Peyer's patch (tissue), 4 donors: ENCODE measurements around the gene DCLK2.

Experiments used
- CTCF ChIP-seq, 6 experiments: fragments of 450-650 bp in 4 of 6; fragments of 200-600 bp in 2 of 6; sonication (generic) in 1 of 6; IDR thresholded peaks; one replicate each; pipeline ENCODE4 v1.5.1; 2017 to 2019; ENCODE audit warnings: antibody characterized with exemption in 6 of 6, mild to moderate bottlenecking in 3 of 6, moderate library complexity in 1 of 6
- POLR2A ChIP-seq, 2 donors: fragments of 450-650 bp; IDR thresholded peaks; one replicate each; pipeline ENCODE4 v1.5.1; 2017; ENCODE audit warnings: antibody characterized with exemption in 2 of 2, mild to moderate bottlenecking in 2 of 2, moderate library complexity in 2 of 2

GRCh38 chr4:150167054-150167453, 88.8 kb downstream of the DCLK2 start:
- no peak for TF ChIP-seq CTCF (IDR thresholded peaks at IDR 0.05)
- TF ChIP-seq POLR2A (IDR thresholded peaks at IDR 0.05): no peak
